Motor neuron (in vitro differentiated cells): Measurements from ENCODE around the gene ATPAF2. TPM values are rescaled to one million over a fixed set of nuclear protein-coding genes. Genes with fewer than 3 reads are reported as not detected.

Experiments used
- ATAC-seq, 8 experiments: fragments of 200-7000 bp; cut with Tn5 transposase; replicated peaks in 6 of 8; 2 replicates each; pipeline ENCODE4 v1.8.0; 2021; ENCODE audit warnings: mild to moderate bottlenecking in 8 of 8, moderate library complexity in 8 of 8
- H3K27ac ChIP-seq, 2 donors: fragments of 250-450 bp; sonication (Bioruptor Pico); 2 replicates each; pipeline ENCODE4 v1.9.0; 2021; ENCODE audit warnings: antibody characterized with exemption in 2 of 2, mild to moderate bottlenecking in 2 of 2, moderate library complexity in 1 of 2
- H3K4me1 ChIP-seq, 2 donors: fragments of 250-450 bp; sonication (Bioruptor Pico); replicated peaks in 1 of 2; 2 replicates each; pipeline ENCODE4 v1.6.1; 2021; ENCODE audit warnings: antibody characterized with exemption in 2 of 2, mild to moderate bottlenecking in 2 of 2, moderate library complexity in 1 of 2
- H3K4me3 ChIP-seq, 5 donors: fragments of 250-450 bp; sonication (Bioruptor Pico); 2 replicates each; pipeline ENCODE4 v1.9.0; 2021; ENCODE audit warnings: antibody characterized with exemption in 5 of 5, mild to moderate bottlenecking in 5 of 5, moderate library complexity in 4 of 5
- WGBS, 10 experiments: fragments of 450-650 bp; shearing (Covaris generic); methylation state at CpG; one replicate each; pipeline ENCODE4 v1.0.0; 2022; 5-methylcytosine and 5-hydroxymethylcytosine counted together
- in situ Hi-C, 9 experiments: fragments of 400-800 bp; cut with MboI; loops; one replicate each; pipeline ENCODE4 v1.15.0; 2021; ENCODE audit warnings: low sequenced_read_pairs in 9 of 9, low pct_unique_long_range_greater_than_20kb in 2 of 9; ENCODE audit not compliant: unreplicated experiment in 9 of 9
- total RNA-seq, 8 experiments: library from RNA; unstranded; fragments of 300-600 nt; gene quantifications; 2 replicates each; pipeline versions ENCODE4 v1.2.3 to v1.2.4, GENCODE V29; 2022

Gene ATPAF2
- total RNA-seq, 8 experiments from 2014 or later: 12.7 to 38.9 (median 23.2) TPM

DNA sequence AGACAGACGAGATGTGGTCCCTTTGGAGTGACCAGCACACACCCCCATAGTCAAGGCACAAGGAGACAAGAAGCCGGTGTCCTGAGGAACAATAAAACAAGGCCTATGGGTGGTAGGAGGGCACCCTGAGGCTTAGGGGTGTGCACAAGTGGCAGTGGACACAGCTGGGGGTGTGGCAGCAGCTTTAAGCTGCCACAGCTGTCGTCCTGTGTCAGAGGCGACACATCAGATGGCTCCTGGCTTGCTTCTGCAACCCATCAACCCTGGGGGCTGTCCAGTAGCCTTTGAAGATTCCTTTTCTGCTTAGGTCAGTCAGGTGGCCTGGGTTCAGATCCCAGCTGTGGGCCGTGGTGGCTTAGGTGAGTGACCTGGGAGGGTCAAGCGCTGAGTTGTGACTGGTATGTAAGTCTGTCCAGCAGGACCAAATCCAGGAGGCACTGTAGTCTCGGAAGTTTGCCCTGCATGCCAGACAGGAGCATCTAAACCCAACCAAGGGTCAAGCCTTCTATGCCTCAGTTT, 50.5 kb downstream of the ATPAF2 start:
- Histone ChIP-seq H3K4me3 (no peak overlapping the region), H3K27ac (no peak overlapping the region), H3K4me1 (peaks cover 0 to 6% of the 10 kb centered on the region in 2 donors)
- no peak for ATAC-seq
- in situ Hi-C loops: no loop called here
- whole genome bisulfite sequencing, 10 experiments: 40 to 100% (median 79%) methylated on average over 1 to 4 of the region's 7 CpGs; no CpG with 5 or more reads in 2 of the 10 experiments

- 50 to 100% (median 72%) methylated on average over 1 to 5 of the region's 14 CpGs; no CpG with 5 or more reads in 5 of the 10 experiments for WGBS, 10 experiments
- Histone ChIP-seq H3K4me1 (peaks cover 0 to 6% of the 10 kb centered on the region in 2 donors), H3K4me3 (no peak overlapping the region), H3K27ac (no peak overlapping the region)
- no peak for ATAC-seq
- in situ Hi-C loops: no loop called here
These were observed 51.1 kb downstream of the ATPAF2 start for GRCh38 chr17:17987901-17988300.

DNA sequence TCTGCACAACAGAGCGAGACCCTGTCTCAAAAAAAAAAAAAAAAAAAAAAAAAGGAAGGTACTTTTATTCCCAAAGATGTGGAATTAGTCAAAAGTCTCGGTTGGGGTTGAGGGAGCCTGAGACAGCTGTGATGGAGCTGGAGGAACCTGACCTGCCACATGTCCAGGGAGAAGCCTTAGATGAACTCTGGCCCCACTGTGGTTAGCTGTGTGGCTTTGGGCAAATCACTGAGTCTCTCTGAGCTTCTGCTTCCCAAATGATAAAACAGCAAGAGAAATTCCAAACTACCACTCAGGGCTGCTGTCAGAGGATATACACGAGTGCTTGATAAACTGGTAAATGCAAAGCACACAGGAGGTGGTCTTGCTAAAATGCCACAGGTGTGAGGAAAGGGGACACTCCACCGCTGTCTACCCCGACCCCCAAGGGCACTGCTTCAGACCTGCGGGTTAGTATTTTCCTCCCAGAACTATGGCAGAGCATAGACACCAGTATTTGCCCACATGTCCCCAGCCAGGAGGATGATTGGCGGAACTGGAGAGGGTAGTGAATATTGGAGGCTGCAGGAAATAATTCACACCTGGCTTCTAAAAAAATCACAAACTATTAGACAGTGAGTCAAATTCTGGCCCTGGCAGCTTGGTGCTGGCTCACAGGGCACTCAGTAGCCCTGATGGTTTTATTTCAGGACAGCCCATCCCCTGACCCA, 51.6 kb downstream of the ATPAF2 start:
- Histone ChIP-seq H3K4me1 (peaks cover 0 to 6% of the 10 kb centered on the region in 2 donors), H3K27ac (no peak overlapping the region), H3K4me3 (no peak overlapping the region)
- in situ Hi-C loops: no loop called here
- no peak for ATAC-seq
- 67 to 92% (median 83%) methylated on average over 1 to 5 of the region's 7 CpGs; no CpG with 5 or more reads in 2 of the 10 experiments for WGBS, 10 experiments

GRCh38 chr17:17985555-17985954, 53.4 kb downstream of the ATPAF2 start:
- Histone ChIP-seq H3K4me3 (no peak overlapping the region), H3K4me1 (peaks cover 0 to 2% of the 10 kb centered on the region in 2 donors), H3K27ac (no peak overlapping the region)
- no peak for ATAC-seq
- 59 to 65% (median 60%) methylated on average over 2 to 3 of the region's 3 CpGs; no CpG with 5 or more reads in 7 of the 10 experiments for WGBS, 10 experiments
- in situ Hi-C loops: no loop called here

DNA sequence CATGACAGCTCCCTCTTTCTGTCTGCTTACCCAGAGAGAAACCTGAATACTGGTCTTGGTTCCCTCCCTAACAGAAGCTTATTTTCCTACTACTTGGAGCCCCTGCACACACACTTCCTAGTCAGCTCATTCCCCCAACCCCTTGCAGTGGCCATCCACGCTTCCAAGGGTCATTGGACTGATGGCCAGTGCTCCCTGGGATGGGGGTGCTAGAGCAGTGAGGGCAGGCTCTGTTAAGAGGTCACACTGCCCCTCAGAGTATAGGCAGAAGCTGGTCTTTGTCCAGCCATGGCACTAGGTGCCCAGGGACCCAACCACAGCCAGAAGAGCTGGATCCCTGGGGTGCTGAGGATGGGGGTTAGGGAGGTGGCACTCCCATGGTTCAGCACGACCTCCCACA, 53.8 kb downstream of the ATPAF2 start:
- no peaks in the 10 kb centered on the region for H3K4me1 ChIP-seq
- in situ Hi-C loops: no loop called here
- WGBS, 10 experiments: 40 to 43% methylated on average over 1 to 2 of the region's 2 CpGs; no CpG with 5 or more reads in 8 of the 10 experiments
- no peak for ATAC-seq
- no peak overlapping the region for H3K27ac ChIP-seq
- H3K4me3 ChIP-seq: no peak overlapping the region

DNA sequence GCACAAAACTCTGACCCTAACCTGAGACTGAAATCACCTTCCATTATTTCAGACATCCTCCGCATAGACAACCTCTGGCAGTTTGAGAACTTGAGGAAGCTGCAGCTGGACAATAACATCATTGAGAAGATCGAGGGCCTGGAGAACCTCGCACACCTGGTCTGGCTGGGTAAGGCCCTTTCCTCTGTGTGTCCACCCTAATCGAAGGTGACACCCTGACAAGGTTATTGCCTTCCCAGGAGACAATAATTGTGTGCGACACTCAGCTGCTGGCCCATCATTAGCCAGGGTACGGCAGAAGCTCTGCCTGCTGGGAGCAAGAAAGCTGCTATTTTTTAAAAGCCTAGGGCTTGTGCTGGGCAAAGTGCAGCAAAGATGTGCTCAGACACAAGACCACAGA, 55.2 kb downstream of the ATPAF2 start:
- WGBS, 10 experiments: 74 to 100% (median 86%) methylated on average over 1 to 4 of the region's 6 CpGs; no CpG with 5 or more reads in 3 of the 10 experiments
- Histone ChIP-seq H3K27ac (no peak overlapping the region), H3K4me1 (no peaks in the 10 kb centered on the region), H3K4me3 (no peak overlapping the region)
- no peak for ATAC-seq
- in situ Hi-C loops: no loop called here

DNA sequence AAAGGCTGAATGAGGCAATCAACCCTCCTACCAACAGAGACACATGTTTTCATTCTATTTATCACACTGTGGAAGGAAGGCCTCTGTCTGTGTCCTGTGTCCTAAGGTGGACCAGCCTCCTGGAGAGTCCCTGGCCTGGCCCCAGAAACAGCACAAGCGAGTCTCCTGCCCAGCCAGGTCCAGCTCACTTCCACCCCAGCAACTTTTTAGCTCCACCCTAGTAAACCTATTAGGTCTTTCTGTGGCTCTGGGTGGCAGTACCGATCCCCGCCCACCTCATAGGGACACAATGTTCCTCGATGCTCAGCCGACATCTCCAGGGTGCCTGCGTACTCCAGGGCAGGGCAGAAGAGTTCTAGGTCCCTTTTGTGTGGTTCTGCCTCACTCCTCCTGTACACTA, 55.6 kb downstream of the ATPAF2 start:
- Histone ChIP-seq H3K4me1 (no peaks in the 10 kb centered on the region), H3K27ac (no peak overlapping the region), H3K4me3 (no peak overlapping the region)
- no peak for ATAC-seq
- 70 to 100% (median 78%) methylated on average over 2 to 5 of the region's 6 CpGs; no CpG with 5 or more reads in 6 of the 10 experiments for WGBS, 10 experiments
- in situ Hi-C loops: no loop called here

DNA sequence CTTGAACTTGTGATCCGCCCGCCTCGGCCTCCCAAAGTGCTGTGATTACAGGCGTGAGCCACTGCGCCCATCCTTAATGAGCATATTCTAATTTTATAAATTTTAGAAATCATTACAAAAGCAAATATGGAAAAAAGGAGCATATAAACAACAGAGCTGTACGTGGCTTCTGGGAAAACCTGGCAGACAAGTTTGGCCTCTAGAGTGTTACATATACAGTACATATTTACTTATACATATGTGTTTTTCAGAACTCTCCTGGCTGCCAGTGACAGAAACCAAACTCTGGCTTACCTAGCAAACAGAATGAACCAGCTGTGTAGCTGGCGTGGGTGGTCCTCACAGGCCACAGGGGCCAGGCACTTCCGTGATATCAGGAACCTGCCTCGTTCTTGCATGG, 56.2 kb downstream of the ATPAF2 start:
- in situ Hi-C loops: no loop called here
- 73 to 100% (median 92%) methylated on average over 1 to 8 of the region's 9 CpGs; no CpG with 5 or more reads in 1 of the 10 experiments for WGBS, 10 experiments
- Histone ChIP-seq H3K4me3 (no peak overlapping the region), H3K4me1 (no peaks in the 10 kb centered on the region), H3K27ac (no peak overlapping the region)
- no peak for ATAC-seq

GRCh38 chr17:17981330-17981729, 57.6 kb downstream of the ATPAF2 start:
- in situ Hi-C loops: no loop called here
- WGBS, 10 experiments: 71 to 100% (median 83%) methylated on average over 1 to 4 of the region's 9 CpGs; no CpG with 5 or more reads in 6 of the 10 experiments
- H3K27ac ChIP-seq: no peak overlapping the region
- no peak for ATAC-seq
- H3K4me3 ChIP-seq: no peak overlapping the region
- no peaks in the 10 kb centered on the region for H3K4me1 ChIP-seq

DNA sequence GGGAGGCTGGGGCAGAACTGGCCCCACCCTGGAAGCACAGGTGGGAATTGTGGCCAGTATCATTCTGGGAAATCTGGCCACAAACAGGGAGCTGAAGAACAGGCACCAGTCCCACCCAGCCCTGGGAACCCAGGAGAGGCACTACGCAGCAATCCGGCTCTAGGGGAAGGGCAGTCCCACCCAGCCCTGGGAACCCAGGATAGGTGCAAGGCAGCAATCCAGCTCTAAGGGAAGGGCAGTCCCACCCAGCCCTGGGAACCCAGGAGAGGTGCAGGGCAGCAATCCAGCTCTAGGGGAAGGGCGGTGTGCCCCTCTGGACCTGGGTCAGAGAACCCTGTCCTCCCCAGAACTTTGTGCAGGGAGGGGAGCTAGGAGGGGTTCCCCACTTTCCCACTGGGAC, 59.2 kb downstream of the ATPAF2 start:
- no peak overlapping the region for H3K27ac ChIP-seq
- ATAC-seq: peak in 1 of 8 experiments; percentile 20
- H3K4me3 ChIP-seq: no peak overlapping the region
- H3K4me1 ChIP-seq: no peaks in the 10 kb centered on the region
- in situ Hi-C loops: no loop called here
- 67 to 100% (median 83%) methylated on average over 1 to 3 of the region's 3 CpGs; no CpG with 5 or more reads in 7 of the 10 experiments for WGBS, 10 experiments

DNA sequence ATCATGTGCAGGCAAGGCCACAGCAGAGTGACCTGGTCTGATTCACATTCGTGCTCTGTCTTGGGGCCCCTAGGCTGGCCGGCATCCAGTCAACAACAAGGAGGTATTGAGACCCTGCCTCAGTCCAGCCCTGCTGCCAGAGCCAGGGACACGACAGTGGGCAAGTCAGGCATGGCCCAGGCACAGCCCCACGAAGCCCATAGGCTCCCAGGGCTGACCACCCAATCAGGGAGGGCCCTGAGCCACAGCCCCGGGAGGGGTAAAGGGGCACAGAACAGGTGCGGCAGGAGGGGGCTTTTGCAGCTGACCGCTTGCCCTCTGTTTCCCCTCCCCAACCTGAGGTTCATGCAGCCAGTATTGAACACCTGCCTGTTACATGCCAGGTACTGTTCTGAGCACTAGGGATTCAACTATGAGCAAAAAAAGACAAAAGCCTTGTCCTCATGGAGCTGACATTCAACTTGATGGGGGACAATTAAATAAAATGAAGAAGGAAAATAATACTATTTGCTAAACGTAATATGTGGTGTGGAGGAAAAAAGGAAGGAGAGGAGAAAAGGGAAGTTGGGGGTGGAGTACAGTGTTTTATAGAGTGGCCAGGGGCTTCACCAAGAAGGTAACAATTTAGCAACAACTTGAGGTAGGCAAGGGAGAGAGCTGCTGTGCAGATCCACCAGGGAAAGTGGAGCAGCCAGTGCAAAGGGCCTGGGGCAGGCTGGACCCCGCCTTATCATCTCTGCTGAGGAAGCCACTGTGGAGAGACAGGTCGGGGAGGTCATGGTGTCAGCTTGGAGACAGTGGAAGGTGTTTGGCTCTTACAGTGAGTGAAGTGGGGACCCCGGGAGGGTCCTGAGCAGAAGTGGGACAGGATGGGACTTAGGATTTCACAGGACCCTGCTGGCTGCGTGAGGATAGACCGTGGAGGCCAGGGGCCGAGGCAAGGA, 60.2 kb downstream of the ATPAF2 start:
- H3K4me1 ChIP-seq: no peaks in the 10 kb centered on the region
- 39 to 100% (median 77%) methylated on average over 1 to 7 of the region's 14 CpGs; no CpG with 5 or more reads in 1 of the 10 experiments for WGBS, 10 experiments
- in situ Hi-C loops: no loop called here
- no peak overlapping the region for H3K27ac ChIP-seq
- no peak for ATAC-seq
- H3K4me3 ChIP-seq: no peak overlapping the region

DNA sequence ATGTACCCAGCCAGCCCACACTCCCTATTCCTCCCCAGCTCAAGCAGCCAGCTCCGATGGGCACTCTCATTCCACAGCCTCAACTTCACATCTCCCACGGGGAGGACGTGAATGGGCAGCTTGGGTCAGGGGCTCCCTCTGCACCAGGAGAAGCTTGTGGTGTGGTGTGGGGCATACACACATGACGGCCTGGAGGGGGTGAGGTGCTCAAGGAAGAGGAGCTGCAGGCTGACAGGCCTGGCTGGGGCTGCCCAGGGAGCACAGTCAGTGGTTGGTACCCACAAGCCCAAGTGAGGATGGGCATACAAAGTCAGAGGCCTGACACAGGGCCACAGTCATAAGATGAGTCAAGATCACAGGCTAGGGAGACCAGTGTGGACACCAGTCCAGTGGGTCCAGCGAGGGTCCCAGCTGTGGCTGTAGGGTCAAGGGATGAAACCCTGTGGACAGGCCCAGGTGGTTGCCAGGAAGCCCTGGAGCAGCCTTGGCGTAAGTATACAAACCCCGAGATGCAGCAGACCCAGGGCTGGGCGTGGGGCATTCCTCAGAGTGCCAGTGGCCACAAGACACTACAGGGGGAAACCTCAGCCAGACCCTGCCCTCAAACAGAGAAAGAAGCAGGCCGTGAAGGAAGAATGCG, 61.9 kb downstream of the ATPAF2 start:
- Histone ChIP-seq H3K27ac (no peak overlapping the region), H3K4me1 (peaks cover 4 to 5% of the 10 kb centered on the region in 2 donors), H3K4me3 (no peak overlapping the region)
- ATAC-seq: no peak
- in situ Hi-C loops: no loop called here
- 0 to 94% (median 67%) methylated on average over 1 to 6 of the region's 10 CpGs; no CpG with 5 or more reads in 1 of the 10 experiments for WGBS, 10 experiments
